AG04449 (cell line): ENCODE data around the gene AJM1.
"Not testable (repeated sequence)": the region's sequence is repeated elsewhere in the genome, so short reads cannot be mapped to it uniquely, and the experiment has no call there.

Experiments used
- CTCF ChIA-PET: fragments of 350-600 bp; formaldehyde crosslinking; extraction: SDS; loops from one replicate; lab custom pipeline; 2021; ENCODE audit warnings: antibody characterized with exemption; lab: Yijun Ruan, JAX
- POLR2A ChIA-PET: fragments of 400-600, 350-600 bp; formaldehyde crosslinking; extraction: SDS; loops from one replicate; lab custom pipeline; 2020; ENCODE audit warnings: antibody characterized with exemption, inconsistent platforms; lab: Yijun Ruan, JAX
- DNase-seq: peaks from one replicate; pipeline ENCODE4 v3.0.0-alpha.2; 2010; ENCODE audit warnings: low read depth, low spot score
- H3K4me3 ChIP-seq: 2 replicates; pipeline ENCODE4 v1.5.1; 2011; ENCODE audit warnings: low read depth, mild to moderate bottlenecking, control low read depth, low read length
- CTCF ChIP-seq: IDR thresholded peaks from one replicate; pipeline ENCODE4 v1.5.1; 2011; ENCODE audit warnings: mild to moderate bottlenecking, moderate library complexity, low read length, control low read depth, inconsistent platforms; ENCODE audit not compliant: insufficient read depth; ENCODE audit errors: missing control alignments

The AJM1 gene

DNA sequence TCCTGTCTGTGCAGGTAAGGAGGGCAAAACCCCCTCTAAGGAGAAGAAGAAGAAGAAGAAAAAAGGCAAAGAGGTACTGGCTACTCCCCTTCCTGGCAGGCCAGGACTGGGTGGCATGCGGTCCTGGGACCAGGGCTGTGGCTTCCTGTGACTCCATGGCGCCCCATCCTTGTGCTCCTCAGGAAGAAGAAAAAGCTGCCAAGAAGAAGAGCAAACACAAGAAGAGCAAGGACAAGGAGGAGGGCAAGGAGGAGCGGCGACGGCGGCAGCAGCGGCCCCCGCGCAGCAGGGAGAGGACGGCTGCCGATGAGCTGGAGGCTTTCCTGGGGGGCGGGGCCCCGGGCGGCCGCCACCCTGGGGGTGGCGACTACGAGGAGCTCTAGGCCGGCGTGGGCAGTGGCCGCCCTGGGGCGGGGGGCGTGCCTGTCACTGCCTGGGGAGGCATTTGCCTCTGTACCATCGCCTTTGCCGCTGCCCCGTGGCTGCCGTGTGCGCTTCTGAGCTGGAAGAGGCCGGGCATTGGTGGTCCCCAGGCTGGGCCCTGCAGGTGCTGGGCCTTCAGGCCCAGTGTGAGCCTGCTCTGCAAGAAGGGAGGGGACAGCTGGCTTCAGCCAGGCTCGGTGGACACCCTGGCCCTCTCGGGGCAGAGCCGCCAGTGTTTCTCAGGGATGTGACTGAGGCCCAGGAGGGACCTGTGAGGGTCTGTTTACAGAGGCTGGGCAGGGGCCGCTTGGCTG is 2.0 kb upstream of the AJM1 start:
- DNase-seq, result no peak
- TF ChIP-seq CTCF, result no peak
- H3K4me3 ChIP-seq, result no peak overlapping the region
- CTCF ChIA-PET, result interaction anchor here (1.0 to 4.1 kb wide), 6 partner anchors 8 to 189 kb away, joined by 3 to 35 read pairs (median 5); partner anchors contain the start of genes RABL6 and TMEM141
- POLR2A ChIA-PET, result interaction anchor here (0.5 kb wide), 1 partner anchor 16 kb away, joined by 3 read pairs; no protein-coding TSS in a partner anchor

GRCh38 chr9:136840877-136841645 is 1.2 kb upstream of the AJM1 start:
- no peak for TF ChIP-seq CTCF
- CTCF ChIA-PET, result interaction anchor here (1.0 to 4.1 kb wide), 13 partner anchors 8 to 188 kb away, joined by 3 to 35 read pairs (median 6); partner anchors contain the start of genes RABL6 and TMEM141
- no peak for DNase-seq
- POLR2A ChIA-PET, result no interaction called here
- no peak overlapping the region for H3K4me3 ChIP-seq

DNA sequence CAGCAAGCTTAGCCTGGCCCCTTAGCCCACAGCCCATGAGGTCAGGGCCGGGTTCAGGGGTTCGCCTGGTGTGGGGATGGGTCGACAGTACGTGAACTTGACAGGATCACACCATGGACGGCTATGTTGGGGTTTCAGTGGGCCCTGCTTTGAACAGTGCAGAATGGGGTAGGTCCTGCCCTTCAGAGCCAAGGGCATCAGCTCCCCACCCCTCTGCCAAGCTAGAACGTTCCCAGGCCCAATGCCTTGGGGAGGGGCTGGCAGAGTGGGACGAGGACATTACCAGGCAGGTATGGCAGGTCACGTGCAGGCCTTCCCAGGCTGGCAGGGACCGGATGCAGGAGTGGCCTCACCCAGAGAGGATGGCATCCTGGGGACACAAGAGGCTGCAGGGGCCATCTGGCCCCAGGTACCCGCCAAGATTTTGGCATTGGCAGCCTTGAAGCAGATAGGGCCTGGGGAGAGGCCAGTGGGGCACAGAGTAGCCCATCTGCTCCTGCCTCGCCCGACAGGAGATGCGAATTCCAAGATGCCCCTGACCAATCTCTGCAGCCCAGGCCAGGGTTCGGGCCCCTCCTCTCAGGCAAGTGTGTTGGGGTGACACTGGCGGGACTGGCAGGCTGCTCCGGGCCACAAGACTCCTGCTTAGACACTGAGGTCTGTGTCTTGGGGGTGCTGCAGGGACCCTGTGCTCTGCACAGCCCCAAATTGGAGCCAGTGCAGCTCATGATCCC is 465 bp upstream of the AJM1 start:
- CTCF ChIA-PET, result interaction anchor here (0.7 to 4.1 kb wide), 18 partner anchors 9 to 194 kb away, joined by 3 to 35 read pairs (median 6); partner anchors contain the start of genes RABL6 and TMEM141
- H3K4me3 ChIP-seq, DNase-seq: not testable (repeated sequence)
- POLR2A ChIA-PET, result interaction anchor here (1.0 kb wide), 1 partner anchor 11 kb away, joined by 3 read pairs; the partner anchor contains the start of gene MAMDC4

DNA sequence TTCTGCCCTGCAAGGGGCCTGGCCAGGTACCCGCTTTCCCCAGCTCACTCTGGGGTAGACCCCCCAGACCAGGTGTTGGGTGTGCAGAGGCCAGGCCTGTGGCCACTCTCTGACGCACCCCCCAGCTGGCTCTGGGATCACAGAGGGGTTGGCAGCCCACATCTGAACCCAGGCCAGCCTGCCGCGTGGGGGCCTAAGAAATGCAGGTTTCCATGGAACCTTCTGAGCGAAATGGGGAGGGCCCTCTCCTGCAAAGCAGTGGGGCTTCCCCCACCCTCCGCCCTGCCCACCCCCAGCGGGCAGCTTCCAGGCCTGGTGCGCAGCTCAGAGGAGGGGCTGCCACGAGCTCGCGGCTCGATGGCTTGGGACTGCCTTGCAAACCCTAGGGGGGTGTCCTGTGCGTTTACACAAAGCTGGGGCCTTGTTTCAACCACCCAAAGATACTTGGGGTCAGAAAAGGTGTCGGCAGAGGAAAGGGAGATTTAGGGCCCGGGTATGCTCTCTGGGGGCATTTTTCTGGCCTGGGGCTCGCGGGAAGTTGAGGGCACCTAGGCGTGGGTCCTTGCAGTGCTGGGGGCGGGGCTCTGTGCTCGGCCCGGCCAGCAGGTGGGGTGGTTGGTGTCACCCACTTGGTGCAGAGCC is 1.0 kb downstream of the AJM1 start:
- CTCF ChIA-PET, result interaction anchor here (0.8 to 4.1 kb wide), 16 partner anchors 8 to 192 kb away, joined by 3 to 35 read pairs (median 6); partner anchors contain the start of genes ABCA2, FBXW5, MAMDC4 and RABL6
- POLR2A ChIA-PET, DNase-seq, H3K4me3 ChIP-seq: not testable (repeated sequence)

GRCh38 chr9:136843801-136844740 is 1.8 kb downstream of the AJM1 start:
- DNase-seq, H3K4me3 ChIP-seq, POLR2A ChIA-PET: not testable (repeated sequence)
- CTCF ChIA-PET, result interaction anchor here (0.9 to 4.1 kb wide), 7 partner anchors 12 to 192 kb away, joined by 3 to 35 read pairs (median 21); partner anchors contain the start of genes ABCA2 and RABL6
- TF ChIP-seq CTCF, result peak; percentile 21

GRCh38 chr9:136844761-136845464 is 2.6 kb downstream of the AJM1 start:
- no peak for DNase-seq
- CTCF ChIA-PET, result interaction anchor here (0.9 kb wide), 1 partner anchor 18 kb away, joined by 3 read pairs; no protein-coding TSS in a partner anchor
- H3K4me3 ChIP-seq, result no peak overlapping the region
- POLR2A ChIA-PET, result no interaction called here
- TF ChIP-seq CTCF, result no peak
